HepG2 (cell line): ENCODE measurements around the gene SEPHS2. TPM values are rescaled to one million over a fixed set of nuclear protein-coding genes. Genes with fewer than 3 reads are reported as not detected.
A peak's percentile ranks its signal among the peaks of the same experiment; 100 is the strongest.

ENCODE experiments used
- BATF2 ChIP-seq: sonication (generic); formaldehyde crosslinking; IDR thresholded peaks from 2 replicates; pipeline ENCODE4 v1.8.0; 2022; ENCODE audit warnings: mild to moderate bottlenecking, missing genetic modification reagents, moderate library complexity
- CBX2 ChIP-seq, 2 experiments: fragments of 200-600 bp in 1 of 2; sonication (generic); formaldehyde crosslinking in 1 of 2; IDR thresholded peaks; 2 replicates each; pipeline versions ENCODE4 v1.7.0 to v1.8.1; 2018 to 2022; ENCODE audit warnings: low read depth in 2 of 2, low read length in 1 of 2, mild to moderate bottlenecking in 1 of 2, missing genetic modification reagents in 1 of 2
- DRAP1 ChIP-seq: IDR thresholded peaks from 2 replicates; pipeline ENCODE4 v1.6.1; 2016; ENCODE audit warnings: missing genetic modification reagents, missing compliant biosample characterization
- KAT7 ChIP-seq: IDR thresholded peaks from 2 replicates; pipeline ENCODE4 v1.6.1; 2018; ENCODE audit warnings: borderline replicate concordance, missing compliant biosample characterization
- KDM5B ChIP-seq: sonication (generic); formaldehyde crosslinking; IDR thresholded peaks from 2 replicates; pipeline ENCODE4 v1.4.0; 2020; ENCODE audit warnings: missing genetic modification reagents, mild to moderate bottlenecking, borderline replicate concordance
- LRRFIP1 ChIP-seq: sonication (generic); formaldehyde crosslinking; conservative IDR thresholded peaks from 2 replicates; pipeline ENCODE4 v1.4.0; 2020; ENCODE audit warnings: missing genetic modification reagents
- NR2F6 ChIP-seq, 2 experiments: IDR thresholded peaks; 2 replicates each; pipeline ENCODE4 v1.6.1; 2016; ENCODE audit warnings: antibody characterized with exemption in 1 of 2, mild to moderate bottlenecking in 1 of 2
- PPARG ChIP-seq: conservative IDR thresholded peaks from 2 replicates; pipeline ENCODE4 v1.6.1; 2016; ENCODE audit warnings: missing biosample characterization, missing genetic modification reagents
- ZBTB26 ChIP-seq: IDR thresholded peaks from 2 replicates; pipeline ENCODE4 v1.6.1; 2016; ENCODE audit warnings: missing compliant biosample characterization, missing genetic modification reagents, borderline replicate concordance
- ZMYM3 ChIP-seq: sonication (generic); formaldehyde crosslinking; IDR thresholded peaks from 2 replicates; pipeline ENCODE4 v1.5.1; 2020; ENCODE audit warnings: mild to moderate bottlenecking, missing genetic modification reagents
- ZNF296 ChIP-seq: sonication (generic); formaldehyde crosslinking; conservative IDR thresholded peaks from 2 replicates; pipeline ENCODE4 v1.5.0; 2020; ENCODE audit warnings: mild to moderate bottlenecking, missing genetic modification reagents
- ZNF326 ChIP-seq: sonication (generic); formaldehyde crosslinking; IDR thresholded peaks from 2 replicates; pipeline ENCODE4 v1.4.0; 2020; ENCODE audit warnings: missing genetic modification reagents, borderline replicate concordance
- ZNF557 ChIP-seq: sonication (generic); formaldehyde crosslinking; IDR thresholded peaks from 2 replicates; pipeline ENCODE4 v1.4.0; 2020; ENCODE audit warnings: missing genetic modification reagents
- polyA plus RNA-seq, 8 experiments: library from polyadenylated mRNA; depleted of rRNA in 3 of 8; stranded (reverse) in 7 of 8; unstranded in 1 of 8; fragments of >200 nt; fragmentation: Illumina TruSeq in 4 of 8; extraction: Trizol in 4 of 8; gene quantifications; 2 replicates each; pipeline versions ENCODE4 v1.2.1 to v1.2.3, GENCODE V29; 2011 to 2016; ENCODE audit warnings: low read depth in 4 of 8, missing spikeins in 1 of 8, mixed read lengths in 1 of 8; ENCODE audit not compliant: insufficient read depth in 1 of 8
- total RNA-seq, 5 experiments: library from RNA; depleted of rRNA; stranded (reverse); fragments of >200 nt; fragmentation: Illumina TruSeq; extraction: Trizol; gene quantifications; 2 replicates each; pipeline ENCODE4 v1.2.3, GENCODE V29; 2016; ENCODE audit warnings: low read depth in 1 of 5

SEPHS2 gene
- total and polyA plus RNA-seq, 2 of the 13 experiments (the other 11 are each of a cell fraction or from before 2014, with no cell fraction given) = 20.7 to 127 TPM

- TF ChIP-seq LRRFIP1 (CRISPR knock-in tag) = no peak
- no peak for TF ChIP-seq ZNF557 (CRISPR knock-in tag)
- no peak for TF ChIP-seq ZNF296 (CRISPR knock-in tag)
- TF ChIP-seq ZBTB26 (CRISPR knock-in tag) = no peak
- no peak for TF ChIP-seq ZNF326 (CRISPR knock-in tag)
- TF ChIP-seq PPARG (CRISPR knock-in tag) = no peak
- no peak for TF ChIP-seq CBX2 (IDR thresholded peaks at IDR 0.05; ENCODE audit: low read depth, low read length)
- TF ChIP-seq CBX2 (CRISPR knock-in tag; IDR thresholded peaks at IDR 0.05; ENCODE audit: low read depth) = no peak
- TF ChIP-seq DRAP1 (CRISPR knock-in tag) = no peak
- TF ChIP-seq KDM5B (CRISPR knock-in tag) = no peak
- 0 out of 2 replicates have a peak, but pooled peaks have one; percentile 24 for TF ChIP-seq KAT7
- TF ChIP-seq BATF2 = no peak
- no peak for TF ChIP-seq NR2F6 (IDR thresholded peaks at IDR 0.05)
- TF ChIP-seq NR2F6 (CRISPR knock-in tag; IDR thresholded peaks at IDR 0.05) = no peak
- no peak for TF ChIP-seq ZMYM3 (CRISPR knock-in tag)
These were observed 1.2 kb downstream of the SEPHS2 start (continued) for GRCh38 chr16:30444231-30445148.
